Left lung (tissue), 10 donors: ENCODE data around the gene EIF2A. TPM values are rescaled to one million over a fixed set of nuclear protein-coding genes. Genes with fewer than 3 reads are reported as not detected.
A peak's percentile ranks its signal among the peaks of the same experiment; 100 is the strongest.

Source experiments
- ATAC-seq: fragments of 200-7000 bp; cut with Tn5 transposase; one replicate; pipeline ENCODE4 v1.9.1; 2020; ENCODE audit warnings: moderate library complexity
- DNase-seq, 4 donors: peaks; one replicate each; pipeline ENCODE4 v3.0.0-alpha.2; 2013 to 2020
- H3K27ac ChIP-seq, 2 donors: fragments of 200-600 bp; sonication (generic) in 1 of 2; one replicate each; pipeline versions ENCODE4 v1.5.0 to v1.8.0; 2020 to 2021
- H3K27me3 ChIP-seq, 2 donors: fragments of 200-600 bp; sonication (generic) in 1 of 2; one replicate each; pipeline versions ENCODE4 v1.5.0 to v1.8.0; 2020 to 2021
- H3K36me3 ChIP-seq, 2 donors: fragments of 200-600 bp; sonication (generic) in 1 of 2; one replicate each; pipeline versions ENCODE4 v1.5.0 to v1.8.0; 2020 to 2021
- H3K4me1 ChIP-seq, 2 donors: fragments of 200-600 bp; one replicate each; pipeline ENCODE4 v1.8.0; 2021
- H3K4me3 ChIP-seq, 2 donors: fragments of 200-600 bp; sonication (generic) in 1 of 2; one replicate each; pipeline versions ENCODE4 v1.5.0 to v1.8.0; 2020 to 2021; ENCODE audit warnings: mild to moderate bottlenecking in 1 of 2
- H3K9me3 ChIP-seq, 2 donors: fragments of 200-600 bp; sonication (generic) in 1 of 2; one replicate each; pipeline versions ENCODE4 v1.5.0 to v1.8.0; 2020 to 2021
- intact Hi-C, 2 donors: fragments of 100-400 bp; cut with DNase I; formaldehyde crosslinking; loops; one replicate each; pipeline versions ENCODE4 v1.11.2 to v1.14.2; 2022
- polyA plus RNA-seq, 6 donors: library from polyadenylated mRNA; unstranded; fragments of 120-200 nt; gene quantifications; one replicate each; pipeline ENCODE4 v1.2.1, GENCODE V29; 2013; ENCODE audit not compliant: insufficient read length in 6 of 6
- total RNA-seq, 2 donors: library from RNA; stranded (reverse); fragmentation: NEBNext Ultra II Directional; extraction: Animal tissue kit (Norgen Biotek cat#: 25700); gene quantifications; one replicate each; pipeline ENCODE4 v1.2.1, GENCODE V29; 2021
- TF ChIP-seq, protein P1 (sequence below), 2 donors: fragments of 200-600 bp; sonication (generic) in 1 of 2; IDR thresholded peaks; one replicate each; pipeline versions ENCODE4 v1.5.0 to v1.8.0; 2021; ENCODE audit warnings: antibody characterized with exemption in 2 of 2
- donor health status: DM: no; HTN: yes; CAD: no.
- donor health status: DM: no; HTN: no; CAD: no.

EIF2A gene
- total and polyA plus RNA-seq, 8 donors: 63.2 to 200 (median 181) TPM

DNA sequence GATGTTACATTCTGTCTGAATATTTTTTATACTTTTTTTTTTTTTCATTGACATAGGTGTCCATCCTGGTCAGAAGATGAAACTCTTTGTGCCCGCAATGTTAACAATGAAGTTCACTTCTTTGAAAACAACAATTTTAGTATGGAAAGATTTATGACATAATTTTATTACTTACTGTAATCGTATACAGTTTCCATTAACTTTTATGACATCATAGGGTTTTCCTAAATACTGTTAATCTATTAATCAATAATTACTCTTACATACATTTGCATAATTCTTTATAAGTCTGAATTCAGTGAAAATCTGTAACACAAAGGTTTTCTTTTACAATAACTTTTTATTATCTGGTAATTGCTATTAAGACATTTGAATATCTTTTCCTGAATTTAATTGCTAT is 17.7 kb downstream of the EIF2A start:
- no peak overlapping the region for H3K27ac ChIP-seq
- H3K9me3 ChIP-seq: no peaks in the 10 kb centered on the region
- H3K4me3 ChIP-seq: no peak overlapping the region
- intact Hi-C loops: no loop called here
- H3K27me3 ChIP-seq: no peaks in the 10 kb centered on the region
- H3K36me3 ChIP-seq: peaks cover 0 to 87% of the 10 kb centered on the region in 2 donors
- TF ChIP-seq, protein P1, sequence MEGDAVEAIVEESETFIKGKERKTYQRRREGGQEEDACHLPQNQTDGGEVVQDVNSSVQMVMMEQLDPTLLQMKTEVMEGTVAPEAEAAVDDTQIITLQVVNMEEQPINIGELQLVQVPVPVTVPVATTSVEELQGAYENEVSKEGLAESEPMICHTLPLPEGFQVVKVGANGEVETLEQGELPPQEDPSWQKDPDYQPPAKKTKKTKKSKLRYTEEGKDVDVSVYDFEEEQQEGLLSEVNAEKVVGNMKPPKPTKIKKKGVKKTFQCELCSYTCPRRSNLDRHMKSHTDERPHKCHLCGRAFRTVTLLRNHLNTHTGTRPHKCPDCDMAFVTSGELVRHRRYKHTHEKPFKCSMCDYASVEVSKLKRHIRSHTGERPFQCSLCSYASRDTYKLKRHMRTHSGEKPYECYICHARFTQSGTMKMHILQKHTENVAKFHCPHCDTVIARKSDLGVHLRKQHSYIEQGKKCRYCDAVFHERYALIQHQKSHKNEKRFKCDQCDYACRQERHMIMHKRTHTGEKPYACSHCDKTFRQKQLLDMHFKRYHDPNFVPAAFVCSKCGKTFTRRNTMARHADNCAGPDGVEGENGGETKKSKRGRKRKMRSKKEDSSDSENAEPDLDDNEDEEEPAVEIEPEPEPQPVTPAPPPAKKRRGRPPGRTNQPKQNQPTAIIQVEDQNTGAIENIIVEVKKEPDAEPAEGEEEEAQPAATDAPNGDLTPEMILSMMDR (IDR thresholded peaks at IDR 0.05): no peak
- no peak for DNase-seq
- H3K4me1 ChIP-seq: no peaks in the 10 kb centered on the region
- ATAC-seq: no peak

DNA sequence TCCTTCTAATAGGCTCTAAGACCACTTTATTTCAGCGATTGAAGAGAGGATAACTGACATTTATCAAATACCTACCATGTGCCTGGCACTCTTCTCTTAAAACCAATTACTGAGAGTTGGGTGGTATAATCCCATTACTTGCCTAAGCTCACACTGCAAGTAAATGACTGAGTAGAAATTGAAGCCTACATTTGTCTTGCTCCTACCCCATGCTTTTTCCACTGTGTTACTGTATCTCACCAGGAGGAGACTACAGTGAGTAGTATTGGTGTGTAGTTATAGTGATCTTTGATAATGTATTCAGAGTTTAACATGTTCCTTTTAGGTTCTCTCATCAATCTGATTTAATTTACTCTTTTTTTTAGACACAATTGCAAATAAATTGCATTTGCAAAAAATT is 20.7 kb downstream of the EIF2A start:
- DNase-seq (no peak), ATAC-seq (no peak)
- Histone ChIP-seq H3K9me3 (no peaks in the 10 kb centered on the region), H3K4me1 (no peaks in the 10 kb centered on the region), H3K27me3 (no peaks in the 10 kb centered on the region), H3K27ac (no peak overlapping the region), H3K36me3 (peaks cover 0 to 98% of the 10 kb centered on the region in 2 donors), H3K4me3 (no peak overlapping the region)
- TF ChIP-seq, protein P1 (IDR thresholded peaks at IDR 0.05): no peak
- intact Hi-C loops: no loop called here

DNA sequence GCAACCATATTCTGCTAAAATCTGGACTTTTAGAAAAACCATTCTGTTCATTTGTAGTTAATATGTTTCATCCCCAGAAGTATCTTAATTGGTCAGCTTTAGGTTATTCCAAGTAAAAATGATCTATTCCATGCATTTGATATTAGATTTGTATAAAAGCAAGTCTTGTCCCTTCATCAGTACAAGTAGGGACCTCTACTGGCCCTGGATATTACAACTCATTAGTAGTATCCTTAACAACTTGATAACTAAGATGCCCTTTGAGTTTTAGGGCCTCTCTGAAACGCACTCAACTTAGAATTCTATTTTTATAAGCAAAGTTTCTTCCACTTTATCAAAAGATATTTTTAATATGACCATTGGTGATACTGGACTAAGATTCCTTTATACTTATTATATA is 31.3 kb downstream of the EIF2A start:
- Histone ChIP-seq H3K4me1 (no peaks in the 10 kb centered on the region), H3K36me3 (peaks cover 0 to 90% of the 10 kb centered on the region in 2 donors), H3K27me3 (no peaks in the 10 kb centered on the region), H3K9me3 (no peaks in the 10 kb centered on the region), H3K27ac (no peak overlapping the region), H3K4me3 (no peak overlapping the region)
- intact Hi-C loops: no loop called here
- ATAC-seq (no peak), DNase-seq (peak in 1 of 4 donors; percentile 5)
- TF ChIP-seq, protein P1 (IDR thresholded peaks at IDR 0.05): no peak

DNA sequence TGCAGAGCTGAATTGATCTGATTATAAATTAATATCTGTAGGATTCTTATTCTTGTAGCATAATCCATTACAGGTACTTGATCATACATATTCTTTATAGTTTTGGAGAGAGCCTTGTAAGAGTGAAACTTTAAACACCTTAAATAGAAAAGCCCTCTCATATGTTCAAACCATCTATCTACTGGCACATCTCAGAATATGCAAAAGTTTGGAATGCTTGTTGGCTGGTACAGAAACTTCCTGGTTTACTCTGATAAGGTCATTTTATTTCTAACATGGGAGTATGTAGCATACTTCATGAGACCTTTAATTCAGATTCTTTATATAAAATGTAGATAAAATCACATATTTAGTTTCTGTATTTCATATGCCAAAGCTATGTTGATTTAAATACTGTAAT is 34.6 kb downstream of the EIF2A start:
- H3K4me3 ChIP-seq: no peak overlapping the region
- TF ChIP-seq, protein P1 (IDR thresholded peaks at IDR 0.05): no peak
- H3K36me3 ChIP-seq: peaks cover 0 to 94% of the 10 kb centered on the region in 2 donors
- no peak for DNase-seq
- intact Hi-C loops: no loop called here
- H3K4me1 ChIP-seq: no peaks in the 10 kb centered on the region
- H3K27me3 ChIP-seq: no peaks in the 10 kb centered on the region
- H3K9me3 ChIP-seq: no peaks in the 10 kb centered on the region
- no peak for ATAC-seq
- no peak overlapping the region for H3K27ac ChIP-seq

DNA sequence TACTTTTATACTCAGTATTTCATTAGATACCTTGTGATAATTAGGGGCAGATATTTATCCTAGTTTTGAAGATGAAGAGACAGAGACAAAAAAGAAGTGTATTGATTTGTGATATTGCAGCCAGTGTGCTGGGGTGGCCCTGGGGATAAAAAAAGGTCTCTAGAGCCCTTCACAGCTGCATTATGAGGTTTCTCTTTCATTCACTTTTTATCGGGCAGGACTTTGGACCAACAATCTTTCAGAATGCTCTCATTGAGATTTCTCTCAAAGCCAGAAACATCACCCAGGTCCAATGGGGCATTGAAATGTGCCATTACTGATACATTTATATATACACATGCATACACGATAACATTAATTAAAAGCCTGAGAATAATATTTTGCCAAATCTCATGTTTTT is 36.0 kb downstream of the EIF2A start:
- intact Hi-C loops: no loop called here
- TF ChIP-seq, protein P1 (IDR thresholded peaks at IDR 0.05): no peak
- no peak for ATAC-seq
- H3K4me3 ChIP-seq: no peak overlapping the region
- H3K4me1 ChIP-seq: peaks cover 0 to 2% of the 10 kb centered on the region in 2 donors
- H3K36me3 ChIP-seq: peaks cover 0 to 86% of the 10 kb centered on the region in 2 donors
- no peaks in the 10 kb centered on the region for H3K9me3 ChIP-seq
- H3K27ac ChIP-seq: no peak overlapping the region
- DNase-seq: no peak
- H3K27me3 ChIP-seq: no peaks in the 10 kb centered on the region
